Skeletal muscle tissue (tissue), 4 donors: ENCODE data around the gene SLIT3. TPM values are rescaled to one million over a fixed set of nuclear protein-coding genes. Genes with fewer than 3 reads are reported as not detected.

Experiments
- H3K27ac ChIP-seq: one replicate; pipeline ENCODE4 v1.7.0; 2013; ENCODE audit warnings: mild to moderate bottlenecking, low read depth, low read length, inconsistent platforms
- H3K27me3 ChIP-seq, 3 donors: one replicate each; pipeline ENCODE4 v1.7.0; 2013; ENCODE audit warnings: low read length in 3 of 3; ENCODE audit not compliant: control insufficient read depth in 3 of 3, insufficient read depth in 3 of 3
- H3K36me3 ChIP-seq, 3 donors: one replicate each; pipeline ENCODE4 v1.7.0; 2013; ENCODE audit warnings: low read length in 3 of 3; ENCODE audit not compliant: control insufficient read depth in 3 of 3, insufficient read depth in 3 of 3
- H3K4me1 ChIP-seq, 3 donors: one replicate each; pipeline ENCODE4 v1.7.0; 2013; ENCODE audit warnings: low read length in 3 of 3, mild to moderate bottlenecking in 3 of 3; ENCODE audit not compliant: control insufficient read depth in 3 of 3, insufficient read depth in 3 of 3
- H3K4me3 ChIP-seq, 3 donors: one replicate each; pipeline ENCODE4 v1.7.0; 2013; ENCODE audit warnings: low read length in 3 of 3
- H3K9ac ChIP-seq, 3 donors: one replicate each; pipeline ENCODE4 v1.7.0; 2013; ENCODE audit warnings: low read length in 3 of 3, mild to moderate bottlenecking in 3 of 3, moderate library complexity in 2 of 3, low read depth in 1 of 3
- H3K9me3 ChIP-seq, 3 donors: one replicate each; pipeline ENCODE4 v1.7.0; 2013; ENCODE audit warnings: low read length in 3 of 3; ENCODE audit not compliant: control insufficient read depth in 3 of 3
- total RNA-seq: library from RNA; depleted of rRNA; stranded (reverse); fragments of >200 nt; gene quantifications from one replicate; pipeline ENCODE4 v1.2.3, GENCODE V29; 2014
- donor health status: Osteomylitis.

SLIT3 gene
- total RNA-seq, 1 donor from 2014 or later = 7.8 TPM

- H3K9ac ChIP-seq = no peak overlapping the region
- H3K36me3 ChIP-seq = no peaks in the 10 kb centered on the region
- no peak overlapping the region for H3K27ac ChIP-seq
- no peak overlapping the region for H3K4me3 ChIP-seq
- no peaks in the 10 kb centered on the region for H3K27me3 ChIP-seq
- no peaks in the 10 kb centered on the region for H3K9me3 ChIP-seq
- no peaks in the 10 kb centered on the region for H3K4me1 ChIP-seq
Observed at GRCh38 chr5:169256191-169256590, 44.7 kb downstream of the SLIT3 start.

- H3K9ac ChIP-seq = no peak overlapping the region
- no peak overlapping the region for H3K27ac ChIP-seq
- H3K27me3 ChIP-seq = peaks cover 0 to 5% (median 0%) of the 10 kb centered on the region in 3 donors
- no peaks in the 10 kb centered on the region for H3K4me1 ChIP-seq
- H3K4me3 ChIP-seq = no peak overlapping the region
- H3K36me3 ChIP-seq = no peaks in the 10 kb centered on the region
- no peaks in the 10 kb centered on the region for H3K9me3 ChIP-seq
Observed at GRCh38 chr5:169253071-169253470, 47.9 kb downstream of the SLIT3 start.

- H3K9me3 ChIP-seq = no peaks in the 10 kb centered on the region
- no peak overlapping the region for H3K4me3 ChIP-seq
- H3K27me3 ChIP-seq = peaks cover 0 to 5% (median 0%) of the 10 kb centered on the region in 3 donors
- H3K4me1 ChIP-seq = peaks cover 0 to 3% (median 0%) of the 10 kb centered on the region in 3 donors
- no peak overlapping the region for H3K9ac ChIP-seq
- H3K27ac ChIP-seq = no peak overlapping the region
- H3K36me3 ChIP-seq = no peaks in the 10 kb centered on the region
Observed at GRCh38 chr5:169251333-169252084, 49.4 kb downstream of the SLIT3 start.

DNA sequence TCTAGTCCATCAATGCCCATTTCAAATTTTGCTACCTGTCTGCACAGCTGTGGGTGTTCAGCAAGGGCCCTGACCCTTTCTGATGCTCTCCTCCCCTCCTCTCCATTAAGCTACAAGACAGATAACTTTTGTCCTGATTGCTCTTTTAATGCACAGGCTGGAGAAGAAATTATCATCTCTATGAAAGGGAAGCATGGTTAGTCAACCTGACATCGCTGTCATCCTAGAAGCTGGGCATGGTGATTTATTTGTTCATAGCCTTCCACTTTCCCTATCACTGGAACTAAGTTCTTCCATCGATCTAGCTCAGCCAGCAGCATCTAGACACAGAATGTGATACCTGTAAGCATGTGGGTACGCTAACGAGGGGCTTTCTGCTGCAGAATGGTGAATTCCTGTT is 50.1 kb downstream of the SLIT3 start:
- H3K27me3 ChIP-seq = peaks cover 0 to 5% (median 0%) of the 10 kb centered on the region in 3 donors
- H3K4me3 ChIP-seq = no peak overlapping the region
- no peaks in the 10 kb centered on the region for H3K36me3 ChIP-seq
- H3K27ac ChIP-seq = no peak overlapping the region
- H3K4me1 ChIP-seq = peaks cover 0 to 3% (median 0%) of the 10 kb centered on the region in 3 donors
- H3K9me3 ChIP-seq = no peaks in the 10 kb centered on the region
- H3K9ac ChIP-seq = no peak overlapping the region

GRCh38 chr5:169248996-169249395 is 51.9 kb downstream of the SLIT3 start:
- peaks cover 0 to 3% (median 0%) of the 10 kb centered on the region in 3 donors for H3K4me1 ChIP-seq
- no peak overlapping the region for H3K4me3 ChIP-seq
- H3K27me3 ChIP-seq = peaks cover 0 to 7% (median 0%) of the 10 kb centered on the region in 3 donors
- no peak overlapping the region for H3K9ac ChIP-seq
- no peaks in the 10 kb centered on the region for H3K9me3 ChIP-seq
- H3K36me3 ChIP-seq = no peaks in the 10 kb centered on the region
- H3K27ac ChIP-seq = no peak overlapping the region

DNA sequence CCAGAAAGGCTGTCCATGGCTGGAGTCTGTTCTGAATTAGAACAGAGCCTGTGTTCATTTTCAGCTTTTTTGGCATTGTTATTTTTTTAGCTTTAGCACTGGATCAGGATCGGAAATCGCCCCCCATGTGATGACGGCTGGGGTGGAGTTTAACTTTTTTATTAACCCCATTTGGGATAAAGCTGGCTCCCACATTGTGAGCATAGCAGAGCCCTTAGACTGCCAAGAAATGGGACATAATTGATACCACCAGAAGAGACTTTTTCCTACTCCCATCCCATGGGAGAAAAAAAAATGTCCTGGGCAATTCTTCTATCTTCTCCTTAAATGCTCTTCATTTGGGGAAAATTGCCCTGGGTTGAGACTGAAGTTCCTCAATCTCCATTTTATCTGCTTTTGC is 52.4 kb downstream of the SLIT3 start:
- Histone ChIP-seq H3K36me3 (no peaks in the 10 kb centered on the region), H3K27me3 (peaks cover 0 to 9% (median 0%) of the 10 kb centered on the region in 3 donors), H3K4me1 (peaks cover 0 to 3% (median 0%) of the 10 kb centered on the region in 3 donors), H3K4me3 (no peak overlapping the region), H3K9ac (no peak overlapping the region), H3K9me3 (no peaks in the 10 kb centered on the region), H3K27ac (no peak overlapping the region)

- Histone ChIP-seq H3K27me3 (peaks cover 0 to 9% (median 0%) of the 10 kb centered on the region in 3 donors), H3K4me1 (peaks cover 0 to 3% (median 0%) of the 10 kb centered on the region in 3 donors), H3K9ac (no peak overlapping the region), H3K36me3 (no peaks in the 10 kb centered on the region), H3K4me3 (no peak overlapping the region), H3K9me3 (peaks cover 0 to 2% (median 0%) of the 10 kb centered on the region in 3 donors), H3K27ac (no peak overlapping the region)
Observed at GRCh38 chr5:169244812-169245211, 56.1 kb downstream of the SLIT3 start.

DNA sequence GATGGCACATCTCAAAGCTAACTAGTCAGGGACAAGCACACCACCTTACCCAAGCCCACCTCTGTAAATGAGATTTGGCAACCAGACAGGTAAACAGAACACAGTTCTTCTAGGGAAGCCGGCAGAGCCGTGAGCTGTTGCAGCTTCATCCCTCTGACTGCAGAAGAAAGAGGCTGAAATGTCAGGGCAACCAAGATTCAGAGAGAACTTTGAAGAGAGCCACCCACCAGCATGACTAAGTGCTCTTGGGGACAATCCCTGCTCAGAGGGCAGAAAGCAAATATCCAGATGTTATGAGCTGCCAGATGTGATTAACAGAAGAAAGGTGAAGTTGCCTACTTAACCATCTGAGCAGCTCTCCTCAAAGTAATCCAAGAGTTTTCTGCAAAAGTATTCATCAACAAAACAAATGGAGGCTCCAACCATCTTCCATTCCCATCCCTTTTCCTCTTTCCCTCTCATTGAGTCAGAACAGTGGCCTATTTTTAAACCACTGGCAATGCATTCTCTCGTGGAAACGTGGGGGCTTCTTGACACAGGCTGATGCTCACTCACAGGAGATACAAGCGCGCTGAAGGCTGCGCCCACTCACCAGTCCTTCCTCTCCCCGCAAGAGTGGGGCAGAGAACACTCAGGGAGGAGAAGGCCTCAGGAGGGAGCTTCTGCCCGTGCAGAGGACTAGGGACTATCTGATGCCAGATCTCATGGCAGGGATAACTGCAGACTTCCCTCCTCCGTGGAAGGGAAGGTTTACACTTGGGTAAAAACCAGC is 57.1 kb downstream of the SLIT3 start:
- H3K27me3 ChIP-seq = peaks cover 0 to 9% (median 0%) of the 10 kb centered on the region in 3 donors
- H3K4me1 ChIP-seq = peaks cover 0 to 3% (median 0%) of the 10 kb centered on the region in 3 donors
- H3K27ac ChIP-seq = no peak overlapping the region
- no peak overlapping the region for H3K9ac ChIP-seq
- H3K9me3 ChIP-seq = peaks cover 0 to 4% (median 0%) of the 10 kb centered on the region in 3 donors
- no peaks in the 10 kb centered on the region for H3K36me3 ChIP-seq
- H3K4me3 ChIP-seq = no peak overlapping the region

- no peak overlapping the region for H3K4me3 ChIP-seq
- H3K4me1 ChIP-seq = peaks cover 0 to under 1% (median 0%) of the 10 kb centered on the region in 3 donors
- peaks cover 0 to 4% (median 0%) of the 10 kb centered on the region in 3 donors for H3K9me3 ChIP-seq
- H3K36me3 ChIP-seq = no peaks in the 10 kb centered on the region
- no peak overlapping the region for H3K9ac ChIP-seq
- no peak overlapping the region for H3K27ac ChIP-seq
- peaks cover 0 to 4% (median 0%) of the 10 kb centered on the region in 3 donors for H3K27me3 ChIP-seq
Observed at GRCh38 chr5:169242849-169243186, 58.1 kb downstream of the SLIT3 start.
